ENCODE measurements around the gene GSTT2. TPM values are rescaled to one million over a fixed set of nuclear protein-coding genes. Genes with fewer than 3 reads are reported as not detected.

Gene GSTT2
- total RNA-seq, 1 donor from 2014 or later = not detected

DNA sequence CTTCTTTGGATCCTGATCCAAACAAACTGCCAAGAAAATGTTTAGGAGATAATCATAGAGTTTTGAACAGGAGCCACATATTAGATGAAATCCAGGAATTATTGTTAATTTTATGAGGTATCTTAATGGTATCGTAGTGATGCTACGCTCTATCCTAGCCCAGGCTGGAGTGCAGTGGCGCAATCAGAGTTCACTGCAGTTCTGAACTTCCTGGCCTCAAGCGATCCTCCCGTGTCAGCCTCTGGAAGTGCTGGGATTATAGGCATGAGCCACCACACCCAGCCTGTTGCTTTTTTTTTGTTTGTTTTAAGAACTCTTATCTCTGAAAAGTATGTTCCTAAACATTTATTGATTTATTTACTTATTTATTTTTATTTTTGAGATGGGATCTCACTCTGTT is 22.9 kb downstream of the GSTT2 start:
- no peak overlapping the region for H3K4me3 ChIP-seq (ENCODE audit: low read depth, low read length)
- DNase-seq (ENCODE audit: low read depth) = no peak
- TF ChIP-seq, protein P1, sequence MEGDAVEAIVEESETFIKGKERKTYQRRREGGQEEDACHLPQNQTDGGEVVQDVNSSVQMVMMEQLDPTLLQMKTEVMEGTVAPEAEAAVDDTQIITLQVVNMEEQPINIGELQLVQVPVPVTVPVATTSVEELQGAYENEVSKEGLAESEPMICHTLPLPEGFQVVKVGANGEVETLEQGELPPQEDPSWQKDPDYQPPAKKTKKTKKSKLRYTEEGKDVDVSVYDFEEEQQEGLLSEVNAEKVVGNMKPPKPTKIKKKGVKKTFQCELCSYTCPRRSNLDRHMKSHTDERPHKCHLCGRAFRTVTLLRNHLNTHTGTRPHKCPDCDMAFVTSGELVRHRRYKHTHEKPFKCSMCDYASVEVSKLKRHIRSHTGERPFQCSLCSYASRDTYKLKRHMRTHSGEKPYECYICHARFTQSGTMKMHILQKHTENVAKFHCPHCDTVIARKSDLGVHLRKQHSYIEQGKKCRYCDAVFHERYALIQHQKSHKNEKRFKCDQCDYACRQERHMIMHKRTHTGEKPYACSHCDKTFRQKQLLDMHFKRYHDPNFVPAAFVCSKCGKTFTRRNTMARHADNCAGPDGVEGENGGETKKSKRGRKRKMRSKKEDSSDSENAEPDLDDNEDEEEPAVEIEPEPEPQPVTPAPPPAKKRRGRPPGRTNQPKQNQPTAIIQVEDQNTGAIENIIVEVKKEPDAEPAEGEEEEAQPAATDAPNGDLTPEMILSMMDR (conservative IDR thresholded peaks at IDR 0.05; ENCODE audit: low read depth, low read length) = no peak

DNA sequence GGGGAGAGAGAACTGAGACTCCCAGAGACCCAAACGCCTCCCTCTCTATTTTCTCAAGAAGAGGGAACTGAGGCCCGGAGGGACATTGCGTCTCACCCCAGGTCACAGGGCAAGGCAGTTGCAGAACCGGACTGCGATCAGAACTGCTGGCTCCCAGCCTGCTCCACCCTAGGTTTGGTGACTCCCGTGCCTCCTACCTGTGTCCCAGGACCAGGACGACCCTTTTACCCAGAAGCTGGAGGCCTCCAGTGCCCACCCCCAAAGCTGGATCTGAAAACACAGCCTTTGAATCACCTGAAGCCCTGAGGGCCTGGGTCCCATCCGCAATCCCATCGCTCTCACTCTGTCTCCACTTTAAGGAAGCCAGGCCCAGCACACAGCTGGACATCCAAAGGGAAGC is 24.0 kb downstream of the GSTT2 start:
- H3K4me3 ChIP-seq (ENCODE audit: low read depth, low read length) = no peak overlapping the region
- DNase-seq (ENCODE audit: low read depth) = no peak
- TF ChIP-seq, protein P1 (conservative IDR thresholded peaks at IDR 0.05; ENCODE audit: low read depth, low read length) = no peak

- no peak within 1 kb of the TSS for H3K4me3 ChIP-seq (ENCODE audit: low read depth, low read length)
- TF ChIP-seq, protein P1 (conservative IDR thresholded peaks at IDR 0.05; ENCODE audit: low read depth, low read length) = no peak
- DNase-seq (ENCODE audit: low read depth) = no peak
These were observed 25.3 kb downstream of the GSTT2 start, which contains the start of gene GSTT4 for GRCh38 chr22:24005201-24005600. Gene GSTT4, minus strand, starts transcription at chr22:24005453. Its CDS starts 97 bp downstream, at chr22:24005356.

GRCh38 chr22:24006207-24006913 is 26.4 kb downstream of the GSTT2 start:
- TF ChIP-seq, protein P1 (conservative IDR thresholded peaks at IDR 0.05; ENCODE audit: low read depth, low read length) = no peak
- H3K4me3 ChIP-seq (ENCODE audit: low read depth, low read length) = no peak overlapping the region
- no peak for DNase-seq (ENCODE audit: low read depth)

- H3K4me3 ChIP-seq (ENCODE audit: low read depth, low read length) = no peak overlapping the region
- TF ChIP-seq, protein P1 (conservative IDR thresholded peaks at IDR 0.05; ENCODE audit: low read depth, low read length) = no peak
- DNase-seq (ENCODE audit: low read depth) = no peak
These were observed 26.9 kb downstream of the GSTT2 start for GRCh38 chr22:24006914-24007214.

- DNase-seq (ENCODE audit: low read depth) = no peak
- TF ChIP-seq, protein P1 (conservative IDR thresholded peaks at IDR 0.05; ENCODE audit: low read depth, low read length) = no peak
- no peak overlapping the region for H3K4me3 ChIP-seq (ENCODE audit: low read depth, low read length)
These were observed 27.5 kb downstream of the GSTT2 start for GRCh38 chr22:24007253-24008021.

DNA sequence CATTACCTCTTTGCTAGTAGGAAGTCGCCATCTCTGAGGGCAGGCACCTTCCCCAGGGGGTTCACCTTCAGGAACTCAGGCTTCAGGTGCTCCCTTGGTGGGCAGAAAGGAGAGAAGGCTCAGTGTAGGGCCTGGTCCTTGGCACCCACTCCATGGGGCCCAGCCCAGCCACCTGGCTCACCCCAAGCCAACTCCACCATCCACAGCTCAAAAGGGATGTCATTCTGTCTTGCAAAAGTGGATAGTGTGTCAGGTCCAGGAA is 28.0 kb downstream of the GSTT2 start:
- no peak overlapping the region for H3K4me3 ChIP-seq (ENCODE audit: low read depth, low read length)
- DNase-seq (ENCODE audit: low read depth) = no peak
- TF ChIP-seq, protein P1 (conservative IDR thresholded peaks at IDR 0.05; ENCODE audit: low read depth, low read length) = no peak
